HG02642 (cell line): ENCODE results near the gene EIPR1.

Experiments
- ATAC-seq: cut with Tn5 transposase; IDR thresholded peaks from one replicate; pipeline ENCODE4 v1.9.1; 2021; ENCODE audit warnings: mild to moderate bottlenecking; ENCODE audit not compliant: unreplicated experiment, poor library complexity

Gene EIPR1

GRCh38 chr2:3326182-3326537, 51.5 kb downstream of the EIPR1 start:
- ATAC-seq = no peak

- no peak for ATAC-seq
Observed at GRCh38 chr2:3325458-3326181, 52.0 kb downstream of the EIPR1 start.

DNA sequence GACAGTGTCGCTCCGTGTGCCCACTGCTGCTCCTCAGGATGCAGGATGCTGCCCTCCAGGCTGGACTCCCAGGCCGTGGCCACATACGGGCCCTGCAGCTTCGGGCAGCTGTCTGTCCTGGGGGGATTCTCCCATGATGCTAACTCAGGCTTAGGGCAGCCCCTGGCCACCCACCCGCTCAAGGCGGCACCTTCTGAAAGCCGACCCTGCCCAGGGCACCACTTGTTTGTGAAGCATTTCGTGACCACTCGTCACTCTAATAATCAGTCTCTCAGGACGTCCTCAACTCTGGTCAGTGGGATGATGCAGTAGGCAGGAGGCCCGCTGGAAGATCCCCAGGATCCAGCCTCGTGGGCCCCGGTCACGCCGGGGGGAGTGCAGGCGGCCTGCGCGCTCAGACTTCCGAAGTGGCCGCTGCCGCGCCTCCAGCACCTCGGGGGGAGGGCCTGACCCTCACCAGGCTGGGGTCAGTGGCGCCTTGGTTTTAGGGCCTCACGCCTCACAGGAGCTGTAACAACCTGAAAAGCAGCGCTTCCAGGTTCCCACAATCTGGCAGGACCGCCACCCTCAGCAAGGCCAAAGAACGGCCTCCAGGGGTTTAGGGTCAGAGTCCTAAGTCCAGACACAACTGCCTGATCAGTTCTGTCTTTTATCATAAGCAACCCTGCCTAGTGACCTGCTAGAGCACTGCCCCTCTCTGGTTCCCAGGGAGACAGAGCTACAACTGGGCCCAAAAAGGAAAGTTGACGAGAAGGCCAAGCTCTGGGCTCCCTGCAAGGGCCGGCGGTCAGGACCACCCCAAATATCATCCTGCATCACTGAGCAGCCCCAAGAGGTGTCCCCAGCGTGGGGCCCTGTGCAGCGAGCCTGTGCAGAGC, 53.0 kb downstream of the EIPR1 start:
- no peak for ATAC-seq

DNA sequence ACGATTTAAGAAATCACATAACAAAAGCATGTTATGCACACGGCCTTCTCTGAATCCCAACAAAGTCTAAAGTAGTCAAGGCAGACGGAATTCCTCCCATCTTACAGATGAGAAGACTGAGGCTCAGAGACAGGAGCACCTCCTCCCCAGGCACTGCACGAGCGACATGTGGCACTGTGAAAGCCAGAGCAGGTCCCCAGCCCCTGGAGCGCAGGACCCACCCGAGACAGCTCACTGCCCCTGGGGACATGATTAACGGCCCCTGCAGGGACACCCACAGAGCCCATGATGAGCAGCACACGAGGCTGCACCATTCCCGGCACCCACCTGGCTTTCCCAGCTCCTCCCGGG, 53.6 kb downstream of the EIPR1 start:
- no peak for ATAC-seq

DNA sequence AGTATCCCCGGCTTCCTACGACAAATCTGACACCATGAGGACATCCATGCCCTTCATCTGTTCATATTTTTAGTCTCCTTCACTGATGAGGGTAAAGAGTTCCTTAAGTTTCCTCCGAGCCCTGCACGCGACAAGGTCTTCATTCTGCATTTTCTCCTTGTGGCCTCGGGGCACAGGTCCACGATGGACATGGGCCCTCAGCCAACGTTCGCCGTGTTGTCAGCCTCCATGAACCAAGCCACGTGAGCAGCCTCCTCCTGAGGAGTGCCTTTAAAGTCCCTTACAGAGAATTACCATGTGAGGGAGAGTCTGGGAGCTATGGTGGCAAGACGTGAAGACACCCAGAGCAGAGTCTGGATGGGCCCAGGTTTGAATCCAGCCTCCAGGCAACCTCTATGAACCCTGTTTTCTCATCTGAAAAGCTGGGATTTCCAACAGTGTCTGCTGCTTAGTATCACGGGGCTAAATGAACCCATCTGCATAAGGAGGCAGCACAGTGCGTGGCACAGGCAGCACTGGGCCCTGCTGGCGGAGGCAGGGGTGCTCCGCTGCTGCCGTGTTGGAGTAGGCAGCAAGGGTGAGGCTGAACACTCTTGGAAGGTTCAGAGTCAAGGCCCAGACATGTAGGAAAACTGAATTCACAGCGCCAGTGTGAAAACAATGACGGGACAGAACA, 54.1 kb downstream of the EIPR1 start:
- ATAC-seq = no peak

DNA sequence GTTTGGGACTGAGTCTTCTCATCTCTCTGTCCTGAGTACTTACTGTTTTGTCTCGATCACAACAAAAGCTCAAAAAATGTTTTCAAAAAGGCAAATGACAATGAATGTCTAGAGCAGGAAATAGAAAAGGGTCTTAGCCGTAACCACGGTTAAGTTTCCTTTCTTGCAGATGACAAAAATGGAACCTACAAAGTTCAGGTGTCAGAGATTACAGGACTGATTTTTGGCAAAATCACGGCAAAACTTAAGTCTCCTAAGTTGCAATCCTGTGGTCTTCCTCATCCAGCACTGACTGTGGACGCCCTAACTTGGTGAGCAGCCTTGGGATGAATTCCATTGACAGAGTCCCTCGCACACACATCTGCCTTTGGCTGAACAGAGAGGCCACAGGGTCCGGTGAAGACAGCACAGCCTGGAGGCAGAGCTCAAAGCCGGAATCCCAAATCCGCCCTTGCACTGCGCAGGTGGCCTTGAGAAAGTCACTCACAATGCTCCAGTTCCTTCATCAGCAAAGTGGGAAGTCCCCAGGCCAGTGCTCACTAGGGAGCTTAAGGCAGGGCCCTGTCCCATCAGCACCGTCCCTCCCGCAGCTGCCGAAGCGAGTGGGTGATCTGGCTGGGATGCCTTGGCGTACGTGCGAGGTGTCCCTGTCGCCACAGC, 55.2 kb downstream of the EIPR1 start:
- ATAC-seq = no peak

DNA sequence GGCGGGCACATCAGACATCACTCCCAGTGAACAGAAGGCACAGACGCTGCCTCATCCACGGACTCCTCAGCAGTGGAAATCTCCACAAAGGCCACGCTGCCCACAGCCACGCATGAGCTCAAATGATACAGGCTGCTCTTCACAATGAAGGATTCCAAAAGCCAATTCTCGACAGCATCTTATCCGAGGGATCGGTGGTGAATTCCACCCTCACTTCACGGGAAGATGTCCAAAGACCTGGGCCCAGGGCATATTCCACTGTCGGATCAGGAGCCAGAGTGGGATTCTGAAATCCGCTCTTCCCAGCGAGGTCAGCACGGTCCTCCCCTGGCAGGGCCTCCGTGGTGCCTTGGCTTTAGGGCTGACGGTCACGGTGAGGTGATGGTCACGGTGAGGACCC, 55.8 kb downstream of the EIPR1 start:
- no peak for ATAC-seq

DNA sequence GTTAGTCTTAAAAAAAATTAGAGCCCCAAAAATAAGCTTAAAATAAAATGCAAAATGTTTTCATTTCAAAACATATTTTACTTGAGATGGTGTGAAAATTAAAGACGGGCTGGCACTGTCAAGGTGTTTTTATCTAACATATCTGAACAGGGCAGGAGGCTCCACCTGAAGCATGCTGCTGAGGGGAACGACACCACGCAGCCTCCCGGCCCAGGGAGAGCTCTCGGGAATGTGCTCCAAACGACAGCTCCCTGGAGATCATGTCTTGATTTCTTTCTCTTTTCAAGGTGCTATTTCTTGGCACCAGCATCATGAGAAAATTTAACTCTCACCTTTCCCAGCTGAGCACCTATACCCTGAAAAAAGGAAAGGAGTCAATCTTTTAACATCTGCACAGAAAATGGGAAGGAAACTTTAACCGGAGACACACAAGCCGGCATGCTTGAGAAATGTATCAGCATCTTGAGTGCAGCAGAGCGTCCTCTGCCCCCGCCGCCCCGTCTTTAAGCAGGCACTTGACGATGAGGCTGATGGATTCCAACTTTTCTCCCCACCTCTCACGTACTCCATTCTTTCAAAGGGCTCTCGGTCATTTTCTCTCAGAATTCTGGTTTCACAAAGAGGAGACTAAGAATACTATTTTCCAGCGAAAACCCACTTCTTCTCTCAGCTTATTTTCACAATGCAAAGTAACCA, 56.6 kb downstream of the EIPR1 start:
- ATAC-seq = no peak

GRCh38 chr2:3319745-3320566, 57.7 kb downstream of the EIPR1 start:
- no peak for ATAC-seq

DNA sequence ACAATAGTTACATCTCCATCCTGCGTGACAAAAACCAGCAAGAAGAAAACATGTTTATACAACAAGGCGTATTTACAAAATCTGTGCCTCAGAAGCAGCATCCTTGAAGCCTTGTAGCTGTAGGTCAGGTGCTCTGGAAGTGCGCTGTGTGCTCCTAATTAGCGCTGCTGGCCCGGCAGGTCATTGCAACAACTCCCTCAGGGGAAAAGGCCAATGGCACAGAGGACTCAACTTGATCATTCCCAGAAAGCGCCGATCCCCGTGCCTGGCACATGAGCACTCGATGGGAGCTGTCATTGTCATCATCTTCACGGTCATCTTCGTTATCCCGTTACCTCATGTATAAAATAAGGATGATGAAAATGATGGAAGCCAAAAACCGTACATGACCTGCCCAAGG, 58.5 kb downstream of the EIPR1 start:
- ATAC-seq = no peak

- no peak for ATAC-seq
Observed at GRCh38 chr2:3317871-3318590, 59.6 kb downstream of the EIPR1 start.

- ATAC-seq = no peak
Observed at GRCh38 chr2:3317277-3317685, 60.3 kb downstream of the EIPR1 start.

DNA sequence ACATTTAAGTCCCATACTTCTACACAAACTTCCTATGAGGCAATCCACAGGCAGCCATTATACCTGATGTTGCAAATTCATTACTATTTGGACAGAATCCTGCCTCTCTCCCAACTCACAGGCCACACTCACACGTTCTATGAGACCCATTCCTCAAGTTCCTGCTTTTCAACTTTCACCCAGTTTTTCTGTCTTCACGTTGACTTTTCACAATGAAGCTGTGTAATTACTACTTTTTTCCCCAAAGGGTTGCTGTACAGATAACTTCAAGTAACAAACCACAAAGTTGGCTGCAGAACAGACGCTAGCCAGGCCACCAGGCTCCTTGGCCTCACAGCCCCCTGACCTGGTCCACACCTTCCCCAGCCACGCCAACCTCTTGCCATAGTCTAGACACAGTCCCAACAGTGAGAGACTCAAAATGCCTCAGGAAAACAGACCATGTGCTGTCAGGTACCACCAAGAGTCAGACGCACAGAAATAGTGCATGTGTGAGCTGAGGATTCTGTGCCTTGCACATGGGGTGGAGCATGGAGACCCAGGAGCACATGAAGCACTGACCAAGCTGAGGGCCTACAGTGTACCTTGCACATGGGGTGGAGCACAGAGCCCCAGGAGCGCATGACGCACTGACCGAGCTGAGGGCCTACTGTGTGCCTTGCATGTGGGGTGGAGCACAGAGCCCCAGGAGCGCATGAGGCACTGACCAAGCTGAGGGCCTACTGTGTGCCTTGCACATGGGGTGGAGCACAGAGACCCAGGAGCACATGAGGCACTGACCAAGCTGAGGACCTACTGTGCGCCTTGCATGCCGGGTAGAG, 61.0 kb downstream of the EIPR1 start:
- no peak for ATAC-seq

GRCh38 chr2:3314626-3315025, 63.0 kb downstream of the EIPR1 start:
- ATAC-seq = no peak

- no peak for ATAC-seq
Observed at GRCh38 chr2:3313781-3314375, 63.7 kb downstream of the EIPR1 start.

- no peak for ATAC-seq
Observed at GRCh38 chr2:3312576-3313345, 64.9 kb downstream of the EIPR1 start.

- ATAC-seq = no peak
Observed at GRCh38 chr2:3311601-3312000, 66.0 kb downstream of the EIPR1 start.
